H9 (cell line): ENCODE results near the gene MRPL20. TPM values are rescaled to one million over a fixed set of nuclear protein-coding genes. Genes with fewer than 3 reads are reported as not detected.

ENCODE experiments used
- DNase-seq: peaks from one replicate; pipeline ENCODE4 v3.0.0-alpha.2; 2017
- H2AFZ ChIP-seq: one replicate; pipeline ENCODE4 v1.6.1; 2013; ENCODE audit warnings: mild to moderate bottlenecking, low read length, control low read depth, moderate library complexity
- H2AK5ac ChIP-seq: 2 replicates; pipeline ENCODE4 v1.6.1; 2013; ENCODE audit warnings: low read length, control low read depth, mixed read lengths; ENCODE audit not compliant: insufficient read length
- H2BK120ac ChIP-seq: one replicate; pipeline ENCODE4 v1.6.1; 2013; ENCODE audit warnings: low read depth, mild to moderate bottlenecking, low read length, control low read depth, inconsistent platforms; ENCODE audit not compliant: poor library complexity, severe bottlenecking
- H2BK12ac ChIP-seq: 2 replicates; pipeline ENCODE4 v1.6.1; 2013; ENCODE audit warnings: low read length, control low read depth, mixed read lengths, low read depth; ENCODE audit not compliant: insufficient read length
- H2BK15ac ChIP-seq: 2 replicates; pipeline ENCODE4 v1.6.1; 2013; ENCODE audit warnings: low read depth, low read length, control low read depth
- H2BK20ac ChIP-seq: one replicate; pipeline ENCODE4 v1.6.1; 2013; ENCODE audit warnings: low read depth, mild to moderate bottlenecking, low read length, control low read depth, inconsistent platforms; ENCODE audit not compliant: poor library complexity, severe bottlenecking
- H2BK5ac ChIP-seq: 2 replicates; pipeline ENCODE4 v1.6.1; 2013; ENCODE audit warnings: low read length, control low read depth, mixed read lengths; ENCODE audit not compliant: insufficient read length
- H3K14ac ChIP-seq: 2 replicates; pipeline ENCODE4 v1.6.1; 2013; ENCODE audit warnings: low read length, control low read depth; ENCODE audit not compliant: insufficient read depth
- H3K18ac ChIP-seq: 2 replicates; pipeline ENCODE4 v1.6.1; 2013; ENCODE audit warnings: low read depth, mild to moderate bottlenecking, mixed read lengths, low read length, control low read depth; ENCODE audit not compliant: insufficient read length
- H3K23ac ChIP-seq: 2 replicates; pipeline ENCODE4 v1.6.1; 2013; ENCODE audit warnings: low read length, control low read depth, mixed read lengths, low read depth; ENCODE audit not compliant: insufficient read length
- H3K23me2 ChIP-seq: 2 replicates; pipeline ENCODE4 v1.6.1; 2013; ENCODE audit warnings: low read depth, mild to moderate bottlenecking, mixed read lengths, low read length, control low read depth; ENCODE audit not compliant: insufficient read length, poor library complexity, severe bottlenecking
- H3K27ac ChIP-seq: 2 replicates; pipeline ENCODE4 v1.5.1; 2013; ENCODE audit warnings: low read length, control low read depth, mixed read lengths, low read depth; ENCODE audit not compliant: insufficient read length
- H3K27me3 ChIP-seq: 2 replicates; pipeline ENCODE4 v1.6.1; 2013; ENCODE audit warnings: low read length, control low read depth, inconsistent platforms; ENCODE audit not compliant: insufficient read depth
- H3K4ac ChIP-seq: 2 replicates; pipeline ENCODE4 v1.6.1; 2013; ENCODE audit warnings: low read depth, mild to moderate bottlenecking, control low read depth, inconsistent platforms, low read length, moderate library complexity
- H3K4me1 ChIP-seq: 2 replicates; pipeline ENCODE4 v1.6.1; 2013; ENCODE audit warnings: low read length, control low read depth, inconsistent platforms; ENCODE audit not compliant: insufficient read depth
- H3K4me2 ChIP-seq: 2 replicates; pipeline ENCODE4 v1.6.1; 2013; ENCODE audit warnings: low read length, control low read depth, mixed read lengths; ENCODE audit not compliant: insufficient read length, insufficient read depth
- H3K56ac ChIP-seq: 2 replicates; pipeline ENCODE4 v1.6.1; 2013; ENCODE audit warnings: low read depth, mild to moderate bottlenecking, mixed read lengths, low read length, control low read depth; ENCODE audit not compliant: insufficient read length
- H3K79me1 ChIP-seq: 2 replicates; pipeline ENCODE4 v1.6.1; 2013; ENCODE audit warnings: low read depth, mild to moderate bottlenecking, moderate library complexity, low read length, control low read depth, inconsistent platforms; ENCODE audit not compliant: insufficient read depth, poor library complexity, severe bottlenecking
- H3K79me2 ChIP-seq: 2 replicates; pipeline ENCODE4 v1.6.1; 2013; ENCODE audit warnings: low read length, control low read depth, inconsistent platforms; ENCODE audit not compliant: insufficient read depth
- H3K9ac ChIP-seq: 2 replicates; pipeline ENCODE4 v1.6.1; 2013; ENCODE audit warnings: low read length, control low read depth, mixed read lengths; ENCODE audit not compliant: insufficient read length; ENCODE audit errors: extremely low read depth
- H3K9me3 ChIP-seq: one replicate; pipeline ENCODE4 v1.6.1; 2013; ENCODE audit warnings: low read depth, low read length, inconsistent platforms; ENCODE audit not compliant: control insufficient read depth
- H3T11ph ChIP-seq: one replicate; pipeline ENCODE4 v1.6.1; 2013; ENCODE audit warnings: mild to moderate bottlenecking, low read length, control low read depth, inconsistent platforms
- H4K20me1 ChIP-seq: one replicate; pipeline ENCODE4 v1.6.1; 2013; ENCODE audit not compliant: control insufficient read depth, insufficient read length, insufficient read depth
- H4K5ac ChIP-seq: 2 replicates; pipeline ENCODE4 v1.6.1; 2013; ENCODE audit warnings: low read depth, mild to moderate bottlenecking, mixed read lengths, low read length, control low read depth; ENCODE audit not compliant: insufficient read length
- H4K8ac ChIP-seq: replicated peaks from 2 replicates; pipeline ENCODE4 v1.6.1; 2013; ENCODE audit warnings: low read length, control low read depth, mixed read lengths, low read depth; ENCODE audit not compliant: insufficient read length
- H4K91ac ChIP-seq: 2 replicates; pipeline ENCODE4 v1.6.1; 2013; ENCODE audit warnings: low read depth, mild to moderate bottlenecking, moderate library complexity, mixed read lengths, low read length, control low read depth; ENCODE audit not compliant: insufficient read length
- H3K27ac Mint-ChIP-seq, 3 experiments: 2 replicates in 2 of 3; 3 replicates in 1 of 3; pipeline ENCODE4 v1.8.0; 2020 to 2021; ENCODE audit warnings: mixed read lengths in 3 of 3, mild to moderate bottlenecking in 1 of 3, moderate library complexity in 1 of 3
- H3K27me3 Mint-ChIP-seq: 2 replicates; pipeline ENCODE4 v1.8.0; 2021; ENCODE audit warnings: low read depth, mild to moderate bottlenecking, moderate library complexity, mixed read lengths
- H3K36me3 Mint-ChIP-seq, 3 experiments: 2 replicates in 2 of 3; 3 replicates in 1 of 3; pipeline ENCODE4 v1.8.0; 2020 to 2021; ENCODE audit warnings: low read depth in 3 of 3, mixed read lengths in 3 of 3; ENCODE audit not compliant: insufficient read depth in 1 of 3
- H3K4me1 Mint-ChIP-seq, 2 experiments: 2 replicates each; pipeline ENCODE4 v1.8.0; 2020; ENCODE audit warnings: mixed read lengths in 2 of 2
- H3K4me3 Mint-ChIP-seq, 2 experiments: 2 replicates in 1 of 2; 3 replicates in 1 of 2; pipeline ENCODE4 v1.8.0; 2020 to 2021; ENCODE audit warnings: mild to moderate bottlenecking in 2 of 2, mixed read lengths in 2 of 2, moderate library complexity in 1 of 2
- H3K9me3 Mint-ChIP-seq, 2 experiments: 2 replicates in 1 of 2; 3 replicates in 1 of 2; pipeline ENCODE4 v1.8.0; 2020; ENCODE audit warnings: mild to moderate bottlenecking in 2 of 2, mixed read lengths in 2 of 2, moderate library complexity in 1 of 2
- WGBS: extraction: QIAGEN DNeasy Blood & Tissue Kit; methylation state at CpG from one replicate; pipeline ENCODE4 v1.1.7; 2013; ENCODE audit warnings: missing lambda C conversion rate, low lambda C conversion rate, mixed read lengths; ENCODE audit not compliant: insufficient read length; ENCODE audit errors: extremely low coverage; 5-methylcytosine and 5-hydroxymethylcytosine counted together
- total RNA-seq: library from RNA; stranded (reverse); gene quantifications from 2 replicates; pipeline ENCODE4 v1.2.1, GENCODE V29; 2021
- TF ChIP-seq, protein P1 (sequence below): fragments of 200-600 bp; sonication (generic); conservative IDR thresholded peaks from 3 replicates; pipeline ENCODE4 v1.8.0; 2021; ENCODE audit warnings: antibody characterized with exemption, mild to moderate bottlenecking

MRPL20 gene
- total RNA-seq, 1 experiment from 2014 or later: 162 TPM

DNA sequence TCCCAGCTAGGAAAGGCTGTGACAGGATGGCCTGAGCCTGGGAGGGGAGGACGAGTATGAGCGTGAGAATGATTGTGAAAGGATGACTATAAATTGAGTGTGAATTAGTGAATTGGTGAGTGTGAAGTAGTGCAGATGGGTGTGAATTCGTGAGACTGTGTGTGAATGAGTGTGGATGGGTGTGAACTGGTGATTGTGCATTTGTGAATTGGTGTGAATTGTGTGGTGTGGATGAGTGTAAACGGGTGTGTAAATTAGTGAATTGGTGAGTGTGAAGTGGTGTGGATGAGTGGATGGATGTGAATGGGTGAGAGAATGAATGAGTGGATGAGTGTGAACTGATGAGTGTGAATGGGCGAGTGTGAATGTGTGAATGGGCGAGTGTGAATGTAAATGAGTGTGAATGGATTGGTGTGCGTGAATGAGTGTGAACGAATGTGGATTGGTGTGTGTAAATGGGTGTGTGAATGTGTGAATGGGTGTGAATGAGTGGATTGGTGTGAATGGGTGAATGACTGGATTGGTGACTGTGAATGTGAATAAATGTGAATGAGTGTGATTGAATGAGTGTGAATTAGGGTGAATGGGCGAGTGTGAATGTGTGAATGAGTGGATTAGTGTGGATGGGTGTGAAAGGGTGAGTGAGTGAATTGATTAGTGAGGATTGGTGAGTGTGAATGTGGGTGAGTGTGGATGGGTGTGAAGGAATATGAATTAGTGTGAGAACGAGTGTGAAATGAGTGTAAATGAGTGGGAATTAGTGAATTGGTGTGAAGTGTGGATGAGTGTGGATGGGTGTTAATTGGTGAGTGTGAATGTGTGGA is 41.0 kb downstream of the MRPL20 start:
- H3K23me2 ChIP-seq: no peaks in the 10 kb centered on the region
- no peak overlapping the region for H4K5ac ChIP-seq
- no peak overlapping the region for H3K56ac ChIP-seq
- H4K8ac ChIP-seq: no peak overlapping the region
- Mint-ChIP-seq H3K4me3 (no peak overlapping the region), H3K36me3 (no peaks in the 10 kb centered on the region), H3K27ac (no peak overlapping the region), H3K9me3 (no peaks in the 10 kb centered on the region; a peak in 1 of 5 replicates), H3K4me1 (peaks cover 6 to 9% of the 10 kb centered on the region in 2 experiments), H3K27me3 (peaks cover 29% of the 10 kb centered on the region)
- H3K4me2 ChIP-seq: no peak overlapping the region
- H3K27ac ChIP-seq: no peak overlapping the region
- H4K91ac ChIP-seq: no peak overlapping the region
- H2BK120ac ChIP-seq: no peak overlapping the region
- no peaks in the 10 kb centered on the region for H3K79me2 ChIP-seq
- H3K27me3 ChIP-seq: no peaks in the 10 kb centered on the region
- no peak for DNase-seq
- H3K9ac ChIP-seq: no peak overlapping the region
- TF ChIP-seq, protein P1, sequence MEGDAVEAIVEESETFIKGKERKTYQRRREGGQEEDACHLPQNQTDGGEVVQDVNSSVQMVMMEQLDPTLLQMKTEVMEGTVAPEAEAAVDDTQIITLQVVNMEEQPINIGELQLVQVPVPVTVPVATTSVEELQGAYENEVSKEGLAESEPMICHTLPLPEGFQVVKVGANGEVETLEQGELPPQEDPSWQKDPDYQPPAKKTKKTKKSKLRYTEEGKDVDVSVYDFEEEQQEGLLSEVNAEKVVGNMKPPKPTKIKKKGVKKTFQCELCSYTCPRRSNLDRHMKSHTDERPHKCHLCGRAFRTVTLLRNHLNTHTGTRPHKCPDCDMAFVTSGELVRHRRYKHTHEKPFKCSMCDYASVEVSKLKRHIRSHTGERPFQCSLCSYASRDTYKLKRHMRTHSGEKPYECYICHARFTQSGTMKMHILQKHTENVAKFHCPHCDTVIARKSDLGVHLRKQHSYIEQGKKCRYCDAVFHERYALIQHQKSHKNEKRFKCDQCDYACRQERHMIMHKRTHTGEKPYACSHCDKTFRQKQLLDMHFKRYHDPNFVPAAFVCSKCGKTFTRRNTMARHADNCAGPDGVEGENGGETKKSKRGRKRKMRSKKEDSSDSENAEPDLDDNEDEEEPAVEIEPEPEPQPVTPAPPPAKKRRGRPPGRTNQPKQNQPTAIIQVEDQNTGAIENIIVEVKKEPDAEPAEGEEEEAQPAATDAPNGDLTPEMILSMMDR: no peak
- no peak overlapping the region for H3K4ac ChIP-seq
- no peaks in the 10 kb centered on the region for H4K20me1 ChIP-seq
- no peak overlapping the region for H2BK20ac ChIP-seq
- H3K14ac ChIP-seq: no peak overlapping the region
- WGBS: 100% methylated on average over 10 of the region's 10 CpGs
- no peak overlapping the region for H2AFZ ChIP-seq
- H2BK5ac ChIP-seq: no peak overlapping the region
- H3K18ac ChIP-seq: no peak overlapping the region
- no peak overlapping the region for H3T11ph ChIP-seq
- H3K4me1 ChIP-seq: no peaks in the 10 kb centered on the region; the same call in 1 of the 2 replicates
- H2BK12ac ChIP-seq: no peak overlapping the region
- no peaks in the 10 kb centered on the region for H3K79me1 ChIP-seq
- no peak overlapping the region for H3K23ac ChIP-seq
- H2BK15ac ChIP-seq: no peak overlapping the region
- peaks cover 20% of the 10 kb centered on the region for H3K9me3 ChIP-seq
- H2AK5ac ChIP-seq: no peak overlapping the region
